ENCODE measurements around the gene RAPGEF4. TPM values are rescaled to one million over a fixed set of nuclear protein-coding genes. Genes with fewer than 3 reads are reported as not detected.

RAPGEF4 gene
- polyA plus RNA-seq, 1 experiment, result 1.3 TPM

GRCh38 chr2:172937884-172938712 lies 202.5 kb downstream of the RAPGEF4 start:
- no peak for DNase-seq (ENCODE audit: low read depth, low spot score)
- no peak for TF ChIP-seq CTCF (IDR thresholded peaks at IDR 0.05; ENCODE audit: low read depth, low read length)
- POLR2A ChIA-PET, result no interaction called here
- Histone ChIP-seq H3K27ac (ENCODE audit: low read depth, low read length) (no peak overlapping the region), H3K27me3 (ENCODE audit: control insufficient read depth, insufficient read depth, low read length) (no peaks in the 10 kb centered on the region), H3K4me3 (ENCODE audit: low read depth, low read length) (no peak overlapping the region), H3K9me3 (ENCODE audit: control insufficient read depth, insufficient read depth, low read length) (peaks cover 3% of the 10 kb centered on the region; the same call in 1 of the 2 replicates)
- CTCF ChIA-PET, result no interaction called here

GRCh38 chr2:172938713-172939375 lies 203.2 kb downstream of the RAPGEF4 start:
- ChIA-PET CTCF (no interaction called here), POLR2A (no interaction called here)
- no peak for TF ChIP-seq CTCF (IDR thresholded peaks at IDR 0.05; ENCODE audit: low read depth, low read length)
- DNase-seq (ENCODE audit: low read depth, low spot score), result no peak
- Histone ChIP-seq H3K27ac (ENCODE audit: low read depth, low read length) (no peak overlapping the region), H3K4me3 (ENCODE audit: low read depth, low read length) (no peak overlapping the region), H3K9me3 (ENCODE audit: control insufficient read depth, insufficient read depth, low read length) (peaks cover 3% of the 10 kb centered on the region; the same call in 1 of the 2 replicates), H3K27me3 (ENCODE audit: control insufficient read depth, insufficient read depth, low read length) (no peaks in the 10 kb centered on the region)

- peaks cover 3% of the 10 kb centered on the region; the same call in 1 of the 2 replicates for H3K9me3 ChIP-seq (ENCODE audit: control insufficient read depth, insufficient read depth, low read length)
- H3K4me3 ChIP-seq (ENCODE audit: low read depth, low read length), result no peak overlapping the region
- ChIA-PET POLR2A (no interaction called here), CTCF (interaction anchor here (3.2 kb wide), 1 partner anchor 12 kb away, joined by 18 read pairs; no protein-coding TSS in a partner anchor)
- H3K27ac ChIP-seq (ENCODE audit: low read depth, low read length), result no peak overlapping the region
- no peak for DNase-seq (ENCODE audit: low read depth, low spot score)
- TF ChIP-seq CTCF (IDR thresholded peaks at IDR 0.05; ENCODE audit: low read depth, low read length), result no peak
- no peaks in the 10 kb centered on the region for H3K27me3 ChIP-seq (ENCODE audit: control insufficient read depth, insufficient read depth, low read length)
Measured at GRCh38 chr2:172943539-172943938, 207.9 kb downstream of the RAPGEF4 start.

GRCh38 chr2:172944022-172944793 lies 208.6 kb downstream of the RAPGEF4 start:
- H3K4me3 ChIP-seq (ENCODE audit: low read depth, low read length), result no peak overlapping the region
- no peak for DNase-seq (ENCODE audit: low read depth, low spot score)
- peaks cover 3% of the 10 kb centered on the region; the same call in 1 of the 2 replicates for H3K9me3 ChIP-seq (ENCODE audit: control insufficient read depth, insufficient read depth, low read length)
- ChIA-PET POLR2A (no interaction called here), CTCF (interaction anchor here (1.8 to 4.4 kb wide), 2 partner anchors 12 to 138 kb away, joined by 5 to 39 read pairs; no protein-coding TSS in a partner anchor)
- H3K27ac ChIP-seq (ENCODE audit: low read depth, low read length), result no peak overlapping the region
- no peaks in the 10 kb centered on the region for H3K27me3 ChIP-seq (ENCODE audit: control insufficient read depth, insufficient read depth, low read length)
- no peak for TF ChIP-seq CTCF (IDR thresholded peaks at IDR 0.05; ENCODE audit: low read depth, low read length)
